ENCODE data around the gene PKD2L1.

PKD2L1 gene

DNA sequence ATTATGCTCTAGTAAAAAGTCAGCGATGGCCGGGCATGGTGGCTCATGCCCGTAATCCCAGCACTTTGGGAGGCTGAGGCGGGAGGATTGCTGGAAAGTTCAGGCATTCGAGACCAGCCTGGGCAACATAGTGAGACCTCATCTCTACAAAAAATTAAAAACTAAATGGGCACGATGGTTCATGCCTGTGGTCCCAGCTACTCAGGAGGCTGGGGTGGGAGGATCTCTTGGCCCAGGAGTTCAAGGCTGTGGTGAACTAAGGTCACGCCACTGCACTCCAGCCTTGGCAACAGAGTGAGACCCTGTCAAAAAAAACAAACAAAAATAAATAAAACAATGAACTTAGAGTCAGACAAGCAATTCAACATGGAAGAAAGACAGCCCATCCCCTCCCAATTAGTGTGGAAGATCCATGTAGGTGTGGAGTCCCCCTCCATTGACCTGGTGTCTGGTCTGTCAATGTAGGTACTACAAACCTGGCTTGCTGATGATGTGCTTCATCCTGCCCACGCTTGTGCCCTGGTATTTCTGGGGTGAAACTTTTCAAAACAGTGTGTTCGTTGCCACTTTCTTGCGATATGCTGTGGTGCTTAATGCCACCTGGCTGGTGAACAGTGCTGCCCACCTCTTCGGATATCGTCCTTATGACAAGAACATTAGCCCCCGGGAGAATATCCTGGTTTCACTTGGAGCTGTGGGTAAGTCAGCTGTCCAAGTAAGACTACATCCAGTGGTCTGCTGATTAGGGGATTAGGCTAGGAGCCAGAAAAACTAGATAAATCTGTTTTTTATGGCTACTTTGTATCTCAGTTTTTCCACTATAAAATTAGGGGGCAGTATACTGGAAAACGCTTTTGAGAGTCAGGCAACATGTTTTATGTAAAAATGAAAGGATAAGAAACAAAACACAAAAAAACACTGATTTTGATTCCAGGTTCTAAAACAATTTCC is 26.3 kb upstream of the PKD2L1 start:
- no peak for DNase-seq

DNA sequence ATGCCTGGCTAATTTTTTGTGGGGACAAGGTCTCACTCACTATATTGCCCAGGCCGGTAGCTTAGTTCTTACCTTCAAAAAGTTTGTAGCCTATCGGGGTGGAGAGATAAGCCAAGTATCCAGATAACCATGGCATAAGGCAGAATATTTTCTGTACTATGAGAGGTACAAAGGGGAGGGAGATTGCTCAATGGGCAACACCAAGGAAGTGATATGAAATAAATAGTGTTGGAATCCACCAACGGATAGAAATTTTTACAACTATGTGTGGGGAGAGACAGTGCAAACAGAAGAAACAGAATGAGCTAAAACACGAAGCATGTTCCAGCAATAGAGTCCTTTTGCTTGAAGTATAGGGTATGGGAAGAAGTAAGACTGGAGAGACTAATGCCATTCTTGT is 25.1 kb upstream of the PKD2L1 start:
- DNase-seq: no peak

DNA sequence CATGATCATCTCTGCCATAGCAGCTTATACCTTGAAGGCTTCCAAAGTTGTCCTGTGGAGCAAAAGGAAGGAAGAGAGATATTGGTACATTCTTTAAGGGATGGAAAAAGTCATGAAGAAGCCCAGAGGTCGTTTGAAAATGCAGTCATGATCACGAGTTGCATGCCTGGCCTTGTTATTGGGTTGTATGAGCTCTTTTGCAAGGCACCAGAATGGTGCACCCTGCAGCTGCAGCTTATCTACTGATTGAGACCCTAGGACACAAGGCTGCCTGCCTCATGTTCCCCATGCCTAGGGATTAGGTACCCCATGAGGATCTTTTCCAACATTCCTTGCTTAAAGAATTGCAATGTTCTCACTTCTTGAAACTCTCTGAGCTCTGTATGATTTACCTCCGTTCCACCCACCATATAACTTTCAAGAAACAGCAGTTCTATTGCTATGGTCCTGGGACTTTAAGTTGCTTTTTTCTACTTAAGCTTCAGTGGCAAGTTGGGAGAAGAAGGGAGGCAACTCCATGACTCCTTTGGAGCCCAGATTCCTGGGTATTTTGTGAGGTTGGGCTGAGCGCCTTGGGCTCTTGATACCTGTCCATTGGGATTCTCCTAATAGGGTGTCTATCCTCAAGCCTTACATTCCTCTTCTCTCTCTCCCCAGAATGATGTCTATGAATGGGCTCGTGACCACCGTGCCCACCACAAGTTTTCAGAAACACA is 23.9 kb upstream of the PKD2L1 start:
- DNase-seq: no peak

DNA sequence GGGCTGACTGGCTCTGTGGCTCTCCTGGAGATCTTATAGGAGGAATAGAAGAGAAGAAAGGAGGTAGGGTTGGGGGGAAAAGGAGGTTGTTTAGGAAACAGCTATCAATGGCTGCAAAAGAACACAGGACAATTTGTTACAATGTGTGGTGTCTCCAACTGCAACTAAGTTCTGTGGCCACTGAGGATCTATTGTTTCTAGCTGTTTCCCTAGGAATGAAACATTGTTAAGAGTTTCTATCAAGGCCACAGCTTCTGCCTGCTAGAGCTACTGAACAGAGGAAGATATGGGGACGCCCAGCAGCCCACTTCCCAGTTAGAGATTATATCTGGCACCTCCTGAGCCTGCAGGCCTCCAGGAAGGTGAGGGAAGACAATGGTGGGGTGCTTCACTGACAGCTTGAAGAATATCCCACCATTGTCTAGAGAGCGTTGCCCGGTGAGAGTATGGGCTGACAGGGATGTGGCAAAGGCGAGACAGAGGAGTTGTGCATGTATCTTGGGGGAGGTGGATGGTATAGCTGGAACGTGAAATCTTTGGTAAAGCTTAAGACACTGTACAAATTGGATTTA is 21.0 kb upstream of the PKD2L1 start:
- DNase-seq: no peak

DNA sequence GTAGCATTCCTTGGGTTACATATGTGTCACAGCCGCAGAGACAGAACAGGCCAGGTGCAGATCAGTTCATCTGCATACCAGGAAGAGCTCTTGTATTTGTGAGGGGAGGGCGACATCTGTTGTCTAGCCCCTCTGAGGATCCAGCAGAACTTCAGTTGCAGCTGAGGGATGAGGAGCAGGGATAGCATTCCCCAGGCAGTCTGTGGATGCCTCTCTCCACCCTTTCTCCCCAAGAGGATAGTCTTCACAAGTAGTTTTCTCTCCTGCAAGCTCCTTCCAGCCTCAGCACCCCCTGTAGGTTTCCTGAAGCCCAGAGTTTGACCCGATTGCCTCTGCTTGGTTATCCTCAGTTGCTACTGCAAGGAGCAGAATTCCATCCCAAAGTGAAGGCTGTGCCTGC is 19.6 kb upstream of the PKD2L1 start:
- no peak for DNase-seq

DNA sequence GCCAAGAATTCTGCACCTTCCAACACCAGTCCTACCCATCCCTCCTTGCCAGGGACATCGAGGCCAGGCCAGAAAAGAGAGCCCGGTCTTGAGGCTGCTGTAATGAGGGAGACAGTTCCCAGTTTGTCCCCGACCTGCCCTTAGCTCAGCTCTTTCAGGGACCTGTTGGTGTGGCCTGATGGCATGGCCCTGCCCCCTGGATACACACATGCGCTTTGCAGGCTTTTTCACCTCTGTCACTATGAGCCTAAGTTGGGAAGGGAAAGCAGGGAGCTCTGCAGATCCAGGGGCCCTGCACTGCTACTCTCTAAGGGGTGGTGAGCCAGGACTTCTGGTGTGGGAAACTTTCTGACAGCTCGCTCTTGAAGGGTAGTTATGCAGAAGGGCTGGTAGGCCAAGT is 19.1 kb upstream of the PKD2L1 start:
- DNase-seq: no peak

DNA sequence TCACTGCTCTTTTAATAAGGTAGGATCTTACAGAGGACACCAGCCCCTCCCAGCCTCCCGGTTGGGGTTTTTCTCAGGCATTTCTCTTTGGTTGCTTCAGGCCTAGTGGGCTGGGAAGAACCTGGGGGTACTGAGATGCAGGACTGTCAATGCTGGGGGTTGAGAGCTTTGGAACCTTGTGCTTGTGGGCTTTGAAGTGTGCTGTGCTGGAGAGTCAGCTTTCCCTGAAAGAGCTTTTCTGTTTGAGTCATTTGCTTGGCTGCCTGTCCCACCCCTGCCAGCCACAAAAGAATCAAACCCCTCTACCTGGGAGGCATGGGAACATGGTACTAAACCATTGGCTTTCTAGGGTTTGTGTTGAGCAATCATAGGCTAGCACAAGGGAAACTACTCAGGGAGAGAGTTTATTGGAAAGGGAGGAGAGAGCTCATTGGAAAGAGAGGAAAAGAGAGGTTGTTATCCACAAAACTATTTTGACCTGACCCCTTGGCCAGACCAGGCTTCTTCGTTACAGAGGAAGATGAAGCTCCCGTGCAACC is 18.4 kb upstream of the PKD2L1 start:
- DNase-seq: no peak

DNA sequence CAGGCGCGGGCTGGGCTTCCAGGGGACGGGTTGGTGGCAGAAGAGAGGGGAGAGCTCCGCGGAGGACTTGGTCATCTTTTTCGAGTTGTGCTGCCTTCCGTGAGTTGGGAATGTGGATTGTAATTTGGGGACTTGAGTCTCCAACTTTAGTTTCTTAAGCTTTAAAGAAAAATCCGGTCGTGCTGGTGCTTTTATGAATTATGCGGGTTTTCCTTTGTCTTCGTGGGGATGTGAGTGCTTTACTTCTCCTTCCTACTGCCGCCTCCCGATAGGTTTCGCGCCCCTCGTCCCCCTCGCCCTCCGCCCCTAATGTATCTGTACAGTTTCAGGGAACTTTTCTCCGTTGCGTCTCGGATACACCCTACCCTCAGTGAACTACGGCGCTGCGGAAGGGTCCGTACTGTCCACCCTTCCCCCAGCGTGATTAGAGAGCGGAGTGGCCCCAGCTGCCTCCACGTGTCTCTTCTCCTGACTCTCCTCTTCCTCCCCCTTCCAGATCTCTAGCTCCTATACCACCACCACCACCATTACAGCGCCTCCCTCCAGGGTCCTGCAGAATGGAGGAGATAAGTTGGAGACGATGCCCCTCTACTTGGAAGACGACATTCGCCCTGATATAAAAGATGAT is 17.7 kb upstream of the PKD2L1 start:
- peak in 2 of 3 experiments; percentile 14 to 53 for DNase-seq

DNA sequence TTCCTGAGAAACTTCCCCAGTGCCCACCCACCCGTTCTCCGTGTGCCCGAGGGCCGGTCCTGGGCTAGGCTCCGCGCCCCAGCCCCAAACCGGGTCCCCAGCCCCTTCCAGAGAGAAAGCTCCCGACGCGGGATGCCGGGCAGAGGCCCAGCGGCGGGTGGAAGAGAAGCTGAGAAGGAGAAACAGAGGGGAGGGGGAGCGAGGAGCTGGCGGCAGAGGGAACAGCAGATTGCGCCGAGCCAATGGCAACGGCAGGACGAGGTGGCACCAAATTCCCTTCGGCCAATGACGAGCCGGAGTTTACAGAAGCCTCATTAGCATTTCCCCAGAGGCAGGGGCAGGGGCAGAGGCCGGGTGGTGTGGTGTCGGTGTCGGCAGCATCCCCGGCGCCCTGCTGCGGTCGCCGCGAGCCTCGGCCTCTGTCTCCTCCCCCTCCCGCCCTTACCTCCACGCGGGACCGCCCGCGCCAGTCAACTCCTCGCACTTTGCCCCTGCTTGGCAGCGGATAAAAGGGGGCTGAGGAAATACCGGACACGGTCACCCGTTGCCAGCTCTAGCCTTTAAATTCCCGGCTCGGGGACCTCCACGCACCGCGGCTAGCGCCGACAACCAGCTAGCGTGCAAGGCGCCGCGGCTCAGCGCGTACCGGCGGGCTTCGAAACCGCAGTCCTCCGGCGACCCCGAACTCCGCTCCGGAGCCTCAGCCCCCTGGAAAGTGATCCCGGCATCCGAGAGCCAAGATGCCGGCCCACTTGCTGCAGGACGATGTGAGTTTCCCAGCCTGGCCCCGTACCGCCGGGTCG is 16.9 kb upstream of the PKD2L1 start, which contains the start of gene SCD:
TSS of gene SCD (plus strand) at position 469 of the 803 bp plus-strand sequence. CDS start at position 741, 272 bp downstream.
- peak; percentile 77 to 92 (median 80) for DNase-seq

DNA sequence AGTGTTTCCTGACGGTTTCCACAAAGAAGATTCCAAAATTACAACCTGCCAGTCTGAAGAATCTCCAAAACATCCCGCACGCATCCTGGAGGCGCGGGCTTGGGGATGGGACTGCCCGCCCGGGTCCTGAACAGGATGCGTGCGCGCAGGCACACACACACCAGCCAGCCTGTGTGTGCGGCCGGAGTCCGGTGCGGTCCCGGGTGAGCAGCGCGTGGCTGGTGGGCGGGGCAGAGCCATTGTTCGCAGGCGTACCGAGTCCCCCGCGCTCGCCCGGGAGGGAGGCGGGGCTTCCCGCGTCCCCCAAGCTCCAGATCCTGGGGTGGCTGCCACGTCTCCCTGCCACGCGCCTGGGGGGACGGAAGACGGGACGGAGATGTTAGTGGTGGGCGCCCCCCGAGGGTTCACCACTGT is 16.3 kb upstream of the PKD2L1 start:
- peak; percentile 41 to 68 (median 59) for DNase-seq

DNA sequence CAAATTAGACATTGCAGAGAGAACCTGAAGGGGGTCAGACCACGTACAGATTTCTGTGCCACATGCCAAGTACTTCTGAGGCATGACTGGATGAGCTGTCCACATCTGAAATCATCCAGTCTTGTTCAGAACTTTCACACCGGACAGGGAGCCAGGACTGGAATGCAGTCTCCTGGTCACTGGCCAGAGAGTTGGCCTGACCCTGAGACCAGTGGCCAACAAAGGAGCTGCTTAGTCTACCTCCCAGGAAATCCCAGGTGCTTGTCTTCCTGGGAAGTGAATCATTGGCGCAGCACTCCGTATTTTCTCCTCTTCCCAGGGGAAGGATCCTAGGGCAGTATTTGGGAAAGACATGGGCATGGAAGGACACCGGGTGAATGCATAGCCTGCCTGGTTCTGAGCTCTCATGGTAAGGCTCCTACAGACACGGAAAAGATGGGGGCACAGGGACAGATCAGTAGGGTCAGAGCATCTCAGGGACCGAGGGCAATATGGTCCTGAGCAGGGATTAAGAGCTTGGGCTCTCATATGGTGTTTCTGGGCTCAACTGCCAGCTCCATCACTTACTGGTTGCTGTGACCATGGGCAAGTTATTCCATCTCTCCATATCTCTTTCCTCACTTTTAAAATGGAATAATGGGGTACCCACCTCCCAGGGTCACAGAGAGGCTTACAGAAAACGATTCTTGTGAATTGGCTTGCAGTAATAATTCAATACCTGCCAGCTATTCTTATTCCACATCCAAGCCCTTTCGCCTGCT is 15.7 kb upstream of the PKD2L1 start:
- DNase-seq: peak in 1 of 3 experiments; percentile 35

DNA sequence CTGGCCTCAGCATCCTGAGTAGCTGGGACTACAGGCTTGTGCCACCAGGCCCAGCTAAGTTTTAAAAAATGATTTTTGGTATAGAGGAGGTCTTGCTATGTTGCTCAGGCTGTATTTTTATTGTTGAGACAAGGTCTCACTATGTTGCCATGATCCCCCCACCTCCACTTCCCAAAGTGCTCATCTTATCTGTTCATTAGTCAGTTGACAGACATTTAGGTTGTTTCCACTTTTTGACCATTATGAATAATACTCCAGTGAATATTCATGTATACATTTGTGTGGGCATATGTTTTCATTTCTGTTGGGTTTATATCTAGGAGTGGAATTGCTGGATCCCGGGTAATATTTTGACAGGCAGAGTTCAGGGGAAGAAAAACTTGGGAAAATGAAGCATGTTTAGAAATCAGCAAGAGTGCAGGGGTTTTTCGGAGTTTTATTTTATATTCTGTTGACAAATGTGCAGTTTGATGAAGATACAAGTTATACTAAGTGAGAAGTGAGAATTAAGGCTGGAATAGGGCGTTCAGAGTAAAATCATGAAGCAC is 14.3 kb upstream of the PKD2L1 start:
- DNase-seq: no peak

DNA sequence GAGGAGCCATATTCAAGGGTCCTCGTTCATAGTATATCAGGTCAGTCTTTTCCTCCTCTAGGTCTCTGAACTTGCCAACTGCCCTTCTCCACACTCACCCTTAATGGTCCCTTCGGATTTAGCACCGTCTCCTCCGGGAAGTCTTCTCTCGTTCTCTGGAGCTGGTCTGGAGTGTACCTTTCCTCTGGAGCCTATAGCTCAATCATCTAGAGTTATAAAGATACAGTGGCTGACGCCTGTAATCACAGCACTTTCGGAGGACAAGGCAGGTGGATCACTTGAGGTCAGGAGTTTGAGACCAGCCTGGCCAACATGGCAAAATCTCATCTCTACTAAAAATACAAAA is 12.6 kb upstream of the PKD2L1 start:
- no peak for DNase-seq

DNA sequence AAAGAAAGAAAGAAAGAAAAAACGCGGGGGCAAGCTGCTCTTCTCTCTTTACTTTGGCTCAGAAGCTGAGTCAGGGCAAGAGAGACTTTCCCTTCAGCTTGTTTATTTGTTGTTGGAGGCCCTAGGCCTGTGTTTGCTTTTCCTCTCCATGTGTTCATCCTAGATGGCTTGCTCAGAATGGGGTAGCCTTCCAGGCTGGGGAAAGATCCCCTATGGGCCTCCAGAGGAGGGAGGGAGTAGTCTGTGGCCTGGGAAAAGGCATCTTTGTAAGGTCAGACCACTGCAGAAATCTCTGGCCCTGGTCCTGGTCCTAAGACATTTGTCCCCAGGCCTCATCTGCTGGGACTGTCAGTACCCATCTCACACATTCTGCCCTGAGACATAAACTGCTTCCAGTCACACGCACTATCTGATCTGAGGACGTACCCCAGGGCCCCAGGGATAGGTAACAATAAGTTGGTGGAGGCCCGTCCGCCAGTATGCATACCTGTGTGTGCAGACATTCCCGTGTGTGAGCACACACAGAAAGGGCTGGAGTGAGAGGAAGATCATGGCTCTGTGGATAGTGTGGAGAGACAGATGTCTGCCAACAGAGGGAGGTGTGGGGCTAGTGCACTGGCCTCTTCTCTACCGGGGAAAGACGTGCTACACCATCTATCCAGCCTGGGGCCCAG is 12.1 kb upstream of the PKD2L1 start:
- DNase-seq: peak in 2 of 3 experiments; percentile 9 to 29

DNA sequence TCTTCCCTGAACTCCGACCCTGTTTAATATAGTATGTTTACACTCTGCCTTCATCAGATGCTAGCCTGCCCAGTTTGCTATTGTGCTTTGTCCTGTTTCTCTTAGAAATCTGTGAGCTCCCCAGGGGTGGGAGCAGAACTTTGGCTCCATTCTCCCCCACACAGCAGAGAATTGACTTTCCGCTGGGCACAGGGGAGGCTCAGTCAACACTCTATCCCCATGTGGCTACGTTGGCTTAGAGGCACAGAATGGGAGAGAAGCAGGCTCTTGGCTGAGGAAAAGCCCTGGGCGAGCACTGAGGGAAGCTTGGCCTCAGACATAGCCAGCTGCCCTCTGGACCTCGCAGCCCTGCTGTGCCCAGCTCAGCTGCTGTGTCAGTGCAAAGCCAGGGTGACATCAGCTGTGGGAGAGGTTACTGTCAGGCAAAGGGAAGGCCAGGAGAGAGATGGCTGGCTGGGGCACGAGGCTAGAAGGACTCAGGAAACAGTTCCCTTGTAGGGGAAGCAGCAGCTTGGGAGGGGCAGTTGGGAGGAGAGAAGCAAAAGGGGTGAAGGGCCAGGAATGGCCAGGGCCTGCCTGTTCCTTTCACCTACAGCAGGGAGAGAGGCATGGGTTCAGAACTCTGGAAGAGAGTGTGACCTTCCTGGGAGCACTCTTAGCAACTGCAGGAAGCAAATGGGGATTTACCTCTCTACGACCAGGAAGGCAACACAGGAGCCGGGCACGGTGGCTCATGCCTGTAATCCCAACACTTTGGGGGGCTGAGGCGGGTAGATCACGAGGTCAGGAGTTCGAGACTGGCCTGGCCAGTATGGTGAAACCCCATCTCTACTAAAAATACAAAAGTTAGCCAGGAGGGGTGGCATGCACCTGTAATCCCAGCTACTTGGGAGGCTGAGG is 11.2 kb upstream of the PKD2L1 start:
- DNase-seq: peak in 2 of 3 experiments; percentile 17 to 47

DNA sequence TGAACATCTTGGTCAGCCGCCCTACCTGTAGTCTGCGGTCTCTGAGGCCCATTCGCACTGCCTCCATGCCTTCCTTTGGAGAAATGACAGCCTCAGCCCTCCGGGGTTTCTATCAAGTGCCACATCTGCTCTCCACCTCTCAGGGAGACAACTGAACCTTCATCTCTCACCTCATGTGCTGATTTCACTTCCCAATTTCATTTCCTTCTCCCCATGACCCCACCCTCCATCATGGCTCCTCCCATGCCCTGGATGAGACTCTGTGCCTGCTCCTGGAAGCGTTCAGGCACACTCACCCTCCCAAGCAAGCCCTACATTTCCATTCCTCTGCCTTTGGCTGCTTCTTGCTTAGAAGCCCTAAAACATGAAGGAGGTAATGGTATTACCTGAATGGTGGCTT is 9.2 kb upstream of the PKD2L1 start:
- no peak for DNase-seq

DNA sequence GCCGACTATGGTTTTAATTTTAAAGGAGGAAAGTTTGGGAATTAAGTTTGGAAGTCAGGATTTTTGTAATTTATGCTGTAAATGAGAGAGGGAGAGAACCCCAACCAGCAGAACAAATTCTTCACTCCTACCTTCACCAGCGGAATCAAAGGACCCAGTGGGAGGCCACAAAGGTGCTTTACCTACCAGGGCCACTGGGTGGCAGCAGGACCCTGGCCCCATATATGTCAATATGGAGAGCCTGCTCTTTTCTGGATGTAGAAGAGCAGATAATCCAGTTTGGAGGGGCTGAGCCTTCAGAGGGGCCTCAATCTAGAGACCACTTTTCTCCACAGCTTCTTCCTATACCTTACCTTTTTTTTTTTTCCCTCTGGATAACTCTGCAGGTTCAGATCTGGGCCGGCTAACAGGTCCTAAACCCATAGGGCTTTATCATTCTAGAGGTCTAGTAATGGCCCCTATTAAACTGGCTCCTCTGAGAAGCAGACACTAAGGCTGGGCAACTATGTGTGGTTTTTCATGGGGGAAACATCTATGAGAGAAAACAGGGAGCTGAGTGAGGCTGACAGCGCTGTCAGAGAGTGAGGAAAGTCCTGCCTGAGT is 8.5 kb upstream of the PKD2L1 start:
- peak; percentile 32 to 65 (median 38) for DNase-seq

DNA sequence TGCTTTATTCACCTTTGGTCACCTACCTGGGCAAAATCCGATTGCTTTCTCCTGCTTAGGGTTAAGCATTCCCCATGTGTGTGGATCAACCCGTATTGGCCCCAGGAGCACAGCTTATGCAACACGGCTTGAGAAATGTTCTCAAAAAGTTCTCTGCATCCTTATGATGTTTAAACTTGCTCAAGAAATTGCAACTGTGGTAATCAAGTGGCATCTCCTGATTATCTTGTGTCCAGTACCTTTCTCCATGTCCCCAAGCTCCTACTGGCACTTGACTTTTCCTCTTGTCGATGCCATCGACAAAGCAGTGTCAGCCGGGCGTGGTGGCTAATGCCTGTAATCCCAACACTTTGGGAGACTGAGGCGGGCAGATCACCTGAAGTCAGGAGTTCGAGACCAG is 4.7 kb upstream of the PKD2L1 start:
- no peak for DNase-seq
